H4 (cell line): ENCODE data around the gene FRYL. TPM values are rescaled to one million over a fixed set of nuclear protein-coding genes. Genes with fewer than 3 reads are reported as not detected.
"Not testable (repeated sequence)": the region's sequence is repeated elsewhere in the genome, so short reads cannot be mapped to it uniquely, and the experiment has no call there.

Source experiments
- DNase-seq: peaks from one replicate; pipeline ENCODE4 v3.0.0-alpha.2; 2015; ENCODE audit warnings: low spot score
- total RNA-seq: library from RNA; depleted of rRNA; stranded (reverse); fragments of >200 nt; shearing (Covaris generic); gene quantifications from 2 replicates; pipeline ENCODE4 v1.2.3, GENCODE V29; 2014

FRYL gene
- total RNA-seq, 1 experiment from 2014 or later = 32.7 TPM

DNA sequence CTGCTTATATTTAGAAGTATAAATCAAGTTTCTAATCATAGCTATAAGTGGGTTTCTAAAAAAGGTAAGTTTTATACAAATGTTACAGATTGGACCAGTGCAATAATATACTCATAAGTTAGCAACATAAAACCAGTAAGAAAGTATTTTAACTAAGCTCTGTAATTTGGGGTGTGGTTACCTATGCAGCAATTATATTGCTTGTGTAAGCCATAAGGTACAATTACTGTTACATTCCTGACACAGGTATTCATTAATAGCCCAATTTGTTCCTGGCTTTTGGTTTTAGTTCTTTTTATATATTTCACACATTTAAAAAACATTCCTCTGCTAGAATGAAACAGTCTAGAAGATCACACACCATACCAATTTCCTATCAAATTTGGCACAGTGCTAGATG lies 115.1 kb downstream of the FRYL start:
- no peak for DNase-seq

DNA sequence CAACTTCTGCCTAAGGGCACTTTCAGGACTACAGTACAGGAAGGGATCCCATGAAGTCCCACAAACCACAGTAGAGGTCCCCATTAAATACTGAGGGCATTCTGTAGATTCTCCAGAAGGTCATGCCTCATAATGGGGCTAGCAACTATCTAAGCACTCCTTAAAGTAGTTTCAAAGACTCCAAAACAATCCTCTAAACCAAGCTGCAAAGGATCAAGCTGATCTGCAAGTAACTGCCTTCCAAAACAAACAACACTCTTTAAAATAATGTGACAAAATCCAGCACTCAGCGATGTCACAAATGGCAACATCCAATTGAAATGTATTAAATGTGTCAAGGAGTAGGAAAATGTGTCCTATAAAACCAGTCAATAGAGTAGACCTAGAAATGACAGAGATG lies 118.7 kb downstream of the FRYL start:
- DNase-seq = no peak

DNA sequence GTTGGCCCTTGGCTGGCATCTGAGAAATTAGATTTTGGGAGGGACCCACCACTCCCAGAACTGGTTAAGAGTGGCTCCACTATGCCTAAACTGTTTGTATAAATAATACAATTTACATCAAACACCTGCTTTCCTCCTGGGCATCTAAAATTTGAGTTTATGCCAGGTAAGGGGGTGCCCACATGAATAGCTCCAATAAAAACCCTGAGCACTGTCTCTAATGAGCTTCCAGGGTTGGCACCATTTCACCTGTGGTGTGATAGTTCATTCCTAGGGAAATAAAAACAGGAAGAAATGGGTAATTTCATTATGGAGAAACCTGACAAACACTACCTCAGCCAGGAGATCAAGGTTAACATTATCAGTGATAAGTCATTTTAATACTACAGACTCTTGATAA lies 119.7 kb downstream of the FRYL start:
- DNase-seq = no peak

DNA sequence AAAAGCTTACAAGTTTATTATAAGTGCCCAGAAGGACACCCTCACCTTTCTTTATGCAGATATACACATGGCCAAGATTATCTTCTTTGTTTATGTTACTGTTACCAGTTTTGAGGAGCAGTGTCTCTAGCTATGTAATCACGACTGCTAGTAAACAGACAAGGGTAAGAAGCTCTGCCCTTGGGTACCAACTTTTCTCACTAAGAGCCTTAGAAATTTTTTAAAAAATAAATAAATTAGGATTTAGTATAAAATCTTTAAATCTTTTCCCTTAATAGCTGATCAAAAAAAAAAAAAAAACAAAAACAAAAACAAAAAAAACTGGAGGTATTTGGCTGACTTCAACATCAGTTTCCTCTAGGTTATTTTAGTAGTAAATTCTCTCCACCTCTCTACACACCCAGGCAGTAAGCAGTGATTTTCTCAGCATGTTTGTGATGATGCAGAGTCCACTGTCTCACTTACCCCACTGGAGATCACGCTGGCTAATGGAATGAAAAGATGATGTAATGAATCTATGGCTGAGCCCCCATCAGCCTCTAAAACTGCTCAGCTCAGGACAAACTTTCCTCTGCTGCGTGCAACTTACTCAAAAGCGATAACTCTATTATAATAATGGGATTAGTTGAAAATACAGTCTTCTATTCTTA lies 125.9 kb downstream of the FRYL start:
- no peak for DNase-seq

DNA sequence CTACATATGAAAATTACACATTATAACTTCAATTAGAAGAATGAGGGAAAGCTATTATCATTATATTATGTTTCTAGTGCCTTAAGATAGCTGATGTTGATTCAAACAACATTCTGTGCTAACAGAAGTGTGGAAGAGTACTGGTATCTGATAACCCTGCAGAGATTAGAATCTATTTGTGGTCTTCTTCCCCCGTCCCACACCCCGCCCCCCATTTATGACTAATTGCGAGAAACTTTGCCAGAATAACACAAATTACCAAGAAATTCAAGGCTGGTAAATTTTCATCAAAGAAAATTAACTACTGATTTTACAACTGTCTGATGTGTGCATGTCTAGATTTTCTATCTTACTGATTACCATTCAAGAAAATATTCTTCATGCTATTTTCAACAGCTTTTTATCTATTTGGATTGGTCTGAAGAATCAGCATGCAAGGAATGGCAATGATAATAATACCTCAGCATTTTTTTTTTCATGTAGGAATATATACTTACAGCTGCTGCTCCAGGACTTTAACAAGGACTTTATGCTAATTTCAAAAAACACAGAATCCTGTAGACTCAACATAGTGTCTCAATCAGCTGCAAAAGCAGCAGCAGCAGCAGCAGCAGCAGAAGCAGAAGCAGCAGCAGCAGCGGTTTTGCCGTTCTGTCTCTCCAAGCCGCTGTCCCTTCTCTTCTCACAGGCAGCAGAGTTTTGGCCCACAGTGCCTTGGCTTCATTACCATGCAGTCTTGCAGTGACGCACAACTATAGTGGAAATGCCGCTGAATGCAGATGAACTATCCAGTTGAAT lies 126.7 kb downstream of the FRYL start:
- peak; percentile 27 for DNase-seq

DNA sequence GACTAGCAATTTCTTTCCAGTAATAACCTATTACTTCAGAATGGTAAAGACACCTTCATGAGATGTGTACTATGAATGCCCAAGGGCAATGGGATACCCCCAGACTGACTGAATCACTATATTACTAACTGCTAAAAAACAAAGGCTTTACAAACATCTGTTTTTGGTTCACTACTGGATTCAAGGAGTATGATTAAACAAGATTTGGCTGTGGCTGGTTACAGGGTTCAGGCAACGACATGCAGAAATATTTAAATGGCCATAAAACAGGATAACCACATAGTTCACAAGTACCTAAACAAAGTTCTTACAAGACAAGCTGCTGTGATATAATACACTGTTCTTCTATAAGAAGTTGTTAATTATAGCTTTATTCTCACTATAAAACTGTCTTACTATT lies 128.2 kb downstream of the FRYL start:
- no peak for DNase-seq

DNA sequence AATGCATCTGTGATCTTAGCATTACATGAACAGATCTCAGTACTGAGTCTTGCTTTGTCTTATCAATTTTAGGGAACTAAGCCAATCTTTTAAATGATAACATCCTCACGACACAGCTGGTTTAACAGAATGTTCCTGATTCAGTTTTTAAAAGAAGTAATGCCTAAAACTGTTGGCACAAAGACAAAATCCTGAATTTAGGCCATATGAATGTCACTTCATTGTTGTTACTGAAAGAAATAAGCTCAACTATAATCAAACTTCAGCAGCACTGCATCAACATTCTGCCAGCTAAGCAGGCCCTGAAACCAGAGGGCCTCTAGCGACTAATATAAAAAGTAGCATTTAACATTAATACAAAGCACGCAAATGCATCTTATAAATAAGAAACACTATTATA lies 130.6 kb downstream of the FRYL start:
- DNase-seq = no peak

DNA sequence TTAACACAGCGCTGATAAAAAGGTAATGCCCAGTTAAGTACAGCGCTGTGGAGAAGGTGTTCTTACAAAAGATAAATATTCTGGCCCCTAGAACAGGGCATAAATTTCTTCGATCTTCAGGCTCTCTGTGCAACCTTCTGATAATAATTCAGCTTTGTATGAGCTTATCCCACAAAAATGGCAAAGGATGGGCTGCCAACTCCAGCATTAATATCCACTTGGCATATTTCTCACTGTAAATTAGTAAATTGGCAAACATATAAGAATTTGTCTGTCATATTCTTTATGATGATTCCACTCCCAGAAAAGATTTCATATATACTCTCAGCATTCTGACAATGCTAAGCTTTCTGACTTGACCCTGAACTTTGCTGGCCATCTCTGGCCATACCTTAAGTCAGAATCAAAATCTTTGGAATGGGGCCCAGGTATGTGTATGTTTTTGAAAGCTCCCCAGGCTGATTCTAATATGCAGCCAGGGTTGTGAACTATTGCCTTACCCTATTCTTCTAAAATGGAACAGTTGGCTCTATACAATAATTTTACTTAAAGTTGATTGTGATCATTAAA lies 134.8 kb downstream of the FRYL start:
- DNase-seq = no peak

DNA sequence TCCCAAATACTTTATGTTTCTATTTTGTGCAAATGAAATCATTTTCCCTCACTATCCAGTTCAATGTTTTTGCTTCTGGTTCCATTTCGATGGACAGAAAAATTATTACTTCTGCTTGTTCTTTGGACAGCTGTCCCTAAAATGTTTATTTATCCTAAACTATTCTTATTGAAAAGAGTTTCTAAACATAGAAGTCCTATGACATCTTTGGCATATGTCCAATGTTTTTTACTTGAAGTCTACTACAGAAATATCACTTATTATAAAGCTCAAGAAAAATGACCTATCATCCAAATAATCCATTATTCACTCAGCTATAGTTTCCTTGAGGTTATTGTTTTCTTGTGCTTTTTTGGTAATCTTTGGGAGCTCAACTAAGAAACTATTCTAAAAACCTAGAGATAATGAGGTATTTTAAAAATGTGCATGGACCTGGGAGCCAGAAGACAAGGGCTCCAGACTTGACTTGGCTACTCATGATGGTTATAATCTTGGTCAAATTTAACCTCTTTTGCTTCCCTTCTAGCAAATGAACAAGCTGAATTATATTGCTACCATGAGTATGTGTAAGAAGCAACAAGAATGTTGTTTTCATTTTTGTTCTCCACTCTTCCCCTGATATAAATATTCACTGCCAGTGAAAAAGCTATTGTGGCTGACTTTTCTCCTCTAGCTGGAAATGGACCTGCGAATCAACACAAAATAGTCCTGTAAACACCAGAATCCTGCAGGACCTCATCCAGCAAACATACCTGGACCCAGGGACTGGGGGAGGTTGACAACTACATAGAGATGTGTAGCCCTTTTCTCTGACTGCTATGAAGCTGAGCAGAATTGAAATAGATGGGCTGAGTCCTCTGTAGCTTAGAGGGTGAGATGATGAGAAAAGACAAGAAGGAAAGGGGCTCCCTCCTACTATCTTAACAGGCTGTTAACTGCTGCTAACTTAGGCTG lies 137.4 kb downstream of the FRYL start:
- DNase-seq = no peak

DNA sequence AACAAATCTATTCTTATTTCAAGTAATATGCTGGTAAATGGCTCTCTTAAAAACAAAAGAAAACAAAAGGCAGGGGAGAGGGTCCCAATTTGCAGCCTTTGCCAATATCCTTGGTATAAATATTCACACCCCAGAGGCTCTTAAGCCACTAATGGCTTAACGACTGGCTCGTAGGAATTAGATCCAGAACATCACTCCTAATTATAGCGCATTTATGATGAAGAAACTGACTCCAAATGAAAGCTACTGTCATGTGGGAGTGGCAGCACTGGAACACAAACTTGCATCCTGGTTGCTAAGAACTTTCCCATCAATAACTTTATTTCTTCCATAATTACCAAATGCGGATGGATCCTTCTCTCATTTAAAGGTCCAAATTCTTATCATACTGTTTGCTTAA lies 138.7 kb downstream of the FRYL start:
- no peak for DNase-seq

DNA sequence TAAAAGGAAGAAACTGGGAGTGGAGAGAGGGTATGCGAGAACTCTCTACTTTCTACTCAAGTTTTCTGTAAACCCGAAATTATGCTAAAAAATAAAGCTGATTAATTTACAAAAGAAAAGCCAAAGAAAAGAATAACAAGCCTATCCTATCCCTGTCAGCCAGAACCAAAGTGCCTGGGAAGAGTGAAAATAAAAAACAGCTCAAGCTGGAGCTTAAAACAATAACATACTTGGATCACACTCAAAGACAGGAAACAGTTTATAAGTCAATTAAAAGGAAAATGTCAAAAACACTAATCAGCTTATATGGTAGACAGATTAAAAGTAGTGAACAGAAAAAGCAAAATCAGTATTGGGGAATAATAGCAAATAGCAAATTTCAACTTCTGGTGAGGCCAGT lies 139.4 kb downstream of the FRYL start:
- DNase-seq = no peak

DNA sequence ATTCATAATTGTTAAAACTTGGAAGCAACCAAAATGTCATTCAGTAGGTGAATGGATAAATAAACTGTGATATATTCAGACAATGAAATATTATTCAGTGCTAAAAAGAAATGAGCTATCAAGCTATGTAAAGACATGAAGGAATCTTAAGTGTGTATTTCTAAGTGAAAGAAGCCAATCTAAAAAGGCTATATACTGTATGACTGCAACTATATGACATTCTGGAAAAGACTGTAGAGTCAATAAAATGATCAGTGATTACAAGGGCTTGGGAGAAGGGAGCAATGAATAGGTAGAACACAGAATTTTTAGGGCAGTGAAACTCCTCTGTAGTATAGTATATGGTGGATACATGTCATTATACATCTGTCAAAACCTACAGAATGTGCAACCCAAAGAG lies 139.9 kb downstream of the FRYL start:
- no peak for DNase-seq

DNA sequence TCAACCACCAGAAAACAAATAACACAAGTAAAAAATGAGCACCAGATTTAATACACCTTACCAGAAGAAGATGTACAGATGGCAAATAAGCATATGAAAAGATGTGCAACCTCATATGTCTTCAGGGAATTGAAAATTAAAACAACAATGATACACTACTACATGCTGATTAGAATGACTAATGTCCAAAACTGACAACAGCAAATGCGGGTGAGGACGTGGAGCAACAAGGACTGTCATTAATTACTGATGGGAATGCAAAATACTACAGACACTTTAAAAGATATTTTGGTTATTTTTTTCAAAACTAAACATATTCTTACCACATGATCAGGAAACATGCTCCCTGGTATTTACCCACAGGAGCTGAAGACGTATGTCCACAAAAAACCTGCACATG lies 140.3 kb downstream of the FRYL start:
- DNase-seq = no peak

DNA sequence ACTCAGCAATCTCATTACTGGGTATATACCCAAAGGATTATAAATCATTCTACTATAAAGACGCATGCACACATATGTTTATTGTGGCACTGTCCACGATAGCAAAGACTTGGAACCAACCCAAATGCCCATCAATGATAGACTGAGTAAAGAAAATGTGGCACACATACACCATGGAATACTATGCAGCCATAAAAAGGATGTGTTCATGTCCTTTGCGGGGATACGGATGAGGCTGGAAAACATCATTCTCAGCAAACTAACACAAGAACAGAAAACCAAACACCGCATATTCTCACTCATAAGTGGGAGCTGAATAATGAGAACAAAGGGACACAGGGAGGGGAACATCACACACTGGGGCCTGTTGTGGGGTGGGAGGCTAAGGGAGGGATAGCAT lies 141.5 kb downstream of the FRYL start:
- DNase-seq = not testable (repeated sequence)

DNA sequence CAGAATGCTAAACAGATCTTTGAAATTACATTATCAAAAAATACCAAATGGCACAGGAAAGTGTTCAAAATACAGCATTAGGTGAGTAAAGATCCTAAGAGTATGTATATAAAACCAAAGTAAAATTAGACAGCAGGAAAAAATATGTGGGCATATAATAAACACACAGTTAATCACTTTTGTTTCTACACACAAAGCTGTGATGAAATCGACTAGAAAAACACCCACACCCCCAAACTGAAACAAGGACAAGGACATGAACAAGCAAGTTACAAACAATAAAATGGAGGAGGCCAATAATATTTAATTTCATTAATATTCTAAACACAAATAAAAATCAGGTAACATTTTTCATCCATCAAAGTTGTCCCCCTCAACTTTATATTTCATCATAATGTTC lies 143.2 kb downstream of the FRYL start:
- no peak for DNase-seq

DNA sequence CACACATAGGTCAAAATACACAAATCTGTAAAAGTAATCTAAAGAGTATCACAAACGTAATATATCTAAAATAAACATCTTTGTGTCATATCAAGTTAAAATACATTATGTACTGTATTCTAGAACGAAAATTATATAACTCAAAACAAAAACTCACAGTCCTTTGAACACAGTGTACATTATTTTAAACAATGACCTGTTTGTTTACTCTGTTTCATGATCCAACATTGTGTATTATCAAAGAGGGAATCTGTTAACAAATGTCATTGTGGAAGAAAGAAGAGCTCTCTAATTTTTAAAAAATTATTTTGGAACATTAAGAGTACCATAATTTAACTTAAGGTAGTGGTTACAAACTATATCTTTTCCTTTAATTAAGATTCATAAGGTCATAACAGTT lies 144.1 kb downstream of the FRYL start:
- DNase-seq = no peak

DNA sequence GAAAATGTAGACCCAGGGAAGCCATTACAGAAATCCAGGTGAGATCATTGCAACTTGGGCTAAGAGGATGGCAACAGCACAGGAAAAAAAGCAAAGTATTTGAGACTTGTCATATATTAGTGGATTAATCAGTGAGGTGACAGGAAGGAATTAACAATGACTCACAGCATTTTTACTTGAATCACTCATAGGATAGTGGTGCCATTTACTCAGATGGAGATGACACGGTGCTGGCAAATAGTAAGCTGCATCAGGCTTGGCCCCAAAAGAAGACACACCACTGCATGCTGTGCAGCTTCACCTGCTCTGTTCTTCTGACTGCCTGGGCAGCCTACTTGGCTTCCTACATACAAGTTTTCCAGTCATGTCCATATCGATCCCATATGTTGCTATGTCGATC lies 144.8 kb downstream of the FRYL start:
- no peak for DNase-seq

DNA sequence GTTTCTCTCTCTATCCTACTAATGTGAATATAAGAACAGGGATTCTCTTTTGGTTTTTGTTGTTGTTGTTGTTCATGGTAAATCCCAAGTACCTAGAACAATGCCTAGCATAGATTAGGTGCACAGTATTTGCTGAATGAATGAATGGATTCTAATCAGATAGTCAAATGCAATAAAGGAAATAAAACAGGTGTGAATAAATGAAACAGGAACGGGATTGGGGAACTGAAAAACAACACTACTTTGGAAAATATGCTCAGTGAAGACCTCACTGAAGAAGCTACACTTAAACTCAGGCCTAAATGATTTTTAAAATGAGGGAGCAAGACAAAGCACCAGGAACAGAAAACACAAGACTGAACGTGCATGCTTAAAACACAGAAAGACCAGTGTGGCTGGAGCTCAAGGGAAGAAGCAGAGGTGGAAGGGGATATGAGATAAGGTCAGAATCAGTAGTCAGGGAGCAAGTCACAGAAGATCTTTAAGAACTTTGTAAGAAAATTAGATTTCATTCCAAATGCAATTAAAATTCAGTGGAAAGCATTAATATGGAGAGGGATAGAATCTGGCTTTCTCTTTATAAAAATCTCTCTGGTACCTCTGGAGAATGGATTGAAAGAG lies 145.3 kb downstream of the FRYL start:
- no peak for DNase-seq

DNA sequence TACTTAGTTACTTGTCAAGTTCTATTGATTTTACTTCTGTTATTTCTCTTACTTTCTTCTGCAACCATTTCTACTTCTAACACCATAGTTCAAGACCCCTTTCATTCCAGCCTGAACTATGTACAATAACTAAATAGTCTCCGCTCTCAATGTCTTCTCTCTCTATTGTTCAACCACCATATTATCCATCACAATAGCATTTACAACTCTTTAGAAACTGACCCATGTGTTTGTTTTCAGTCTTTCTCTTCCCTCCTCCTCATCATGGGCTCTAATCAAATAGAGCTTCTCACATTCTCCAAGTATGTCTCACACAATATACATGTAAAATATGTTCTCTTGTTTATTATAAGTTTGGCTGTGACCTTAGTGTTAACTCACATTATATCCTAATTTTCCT lies 146.4 kb downstream of the FRYL start:
- no peak for DNase-seq

DNA sequence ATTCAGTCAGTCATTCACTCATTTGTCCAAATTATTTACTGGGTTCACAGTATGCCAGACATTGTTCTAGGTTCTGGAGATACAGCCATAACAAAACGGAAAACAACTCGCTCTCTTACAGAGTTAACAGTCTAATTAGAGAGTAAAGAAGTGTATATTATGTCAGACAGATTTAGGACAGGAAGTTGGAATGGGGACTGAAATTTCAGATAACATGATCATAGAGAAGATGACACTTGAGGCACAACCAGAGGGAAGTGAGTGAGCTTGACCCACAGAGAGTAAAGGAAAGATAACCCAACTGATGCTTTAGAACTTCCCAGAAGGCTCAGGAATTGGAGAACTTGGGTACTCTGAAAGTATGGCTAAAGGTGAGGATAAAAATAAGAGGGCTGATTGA lies 150.6 kb downstream of the FRYL start:
- no peak for DNase-seq

DNA sequence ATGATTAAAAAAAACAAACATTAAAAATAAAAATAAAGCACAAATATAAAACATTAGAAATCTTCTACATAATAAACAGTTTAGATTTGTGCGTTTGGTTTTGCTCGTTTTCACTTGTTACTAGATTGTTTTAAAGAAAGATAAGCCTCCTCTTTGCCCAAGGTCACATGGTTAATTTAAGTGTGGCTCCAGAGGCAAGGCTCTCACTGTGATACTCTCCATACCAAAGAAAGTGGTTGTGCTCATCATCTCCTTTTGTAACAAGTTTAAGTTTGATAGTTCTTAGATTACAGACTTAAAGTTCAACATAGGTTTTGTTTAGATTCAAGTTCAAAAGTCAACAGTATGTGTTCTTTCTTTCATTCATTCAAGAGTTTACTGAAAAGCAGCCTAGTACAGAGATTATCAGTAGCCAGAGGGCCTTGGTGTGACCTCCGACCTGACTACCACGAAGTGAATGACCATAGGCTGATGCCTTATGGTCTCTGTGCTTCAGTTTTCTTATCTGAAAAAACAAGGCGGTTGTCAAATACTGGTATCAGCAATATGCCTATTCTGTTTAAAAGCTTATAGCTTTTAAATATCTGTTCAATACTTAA lies 156.8 kb downstream of the FRYL start:
- no peak for DNase-seq
